ENCODE results near the gene CCDC43. TPM values are rescaled to one million over a fixed set of nuclear protein-coding genes. Genes with fewer than 3 reads are reported as not detected.

Gene CCDC43
- total and polyA plus RNA-seq, 2 donors (not counting 3 experiments of a cell fraction or from before 2014, with no cell fraction given), result 5.9 to 31.7 TPM

DNA sequence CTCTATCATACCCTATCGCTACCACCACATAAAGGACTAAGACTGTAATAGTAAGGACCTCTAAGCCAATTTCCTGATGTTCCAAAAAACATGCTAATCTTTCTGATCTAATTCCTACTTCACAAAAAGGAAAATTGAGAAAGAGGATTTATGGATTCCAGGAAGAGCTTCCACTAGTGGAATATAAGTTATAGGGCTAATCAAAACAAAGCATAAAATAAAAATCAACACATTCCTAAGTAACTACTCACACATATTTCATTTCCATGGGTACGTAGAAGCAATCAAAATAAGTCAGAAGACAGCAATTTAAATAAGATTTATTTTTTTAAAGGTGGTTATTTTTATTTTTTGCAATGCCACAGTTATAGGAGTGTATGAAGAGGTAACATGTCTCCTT is 12.4 kb downstream of the CCDC43 start:
- H3K27me3 ChIP-seq (ENCODE audit: control insufficient read depth in 2 of 2, insufficient read depth in 2 of 2, low read length in 2 of 2), result no peaks in the 10 kb centered on the region
- dilution Hi-C loops (cut with MboI; ENCODE audit: extremely low pct_ligation_motif_present, low sequenced_read_pairs), result no loop called here
- no peaks in the 10 kb centered on the region for H4K20me1 ChIP-seq (replicated peaks; ENCODE audit: control insufficient read depth, extremely low read depth, insufficient read depth, low read length)
- no peaks in the 10 kb centered on the region for H3K9me3 ChIP-seq (replicated peaks; ENCODE audit: control insufficient read depth, insufficient read depth, low read length)
- peaks cover 14% of the 10 kb centered on the region for H3K4me1 ChIP-seq (ENCODE audit: control insufficient read depth, extremely low read depth, insufficient read depth, low read length)
- peak overlapping the region; percentile 63 for H3K27ac ChIP-seq (ENCODE audit: insufficient read depth, low read depth, low read length)
- H2AFZ ChIP-seq (ENCODE audit: low read depth, low read length), result no peak overlapping the region
- FAIRE-seq (peak; percentile 31), DNase-seq (ENCODE audit: low read depth, low spot score) (peak; percentile 74)
- no TSS peak for BruUV-seq (replicated peaks)
- H3K79me2 ChIP-seq (ENCODE audit: control insufficient read depth, insufficient read depth, low read length), result no peaks in the 10 kb centered on the region
- peak overlapping the region; percentile 39 for H3K9ac ChIP-seq (replicated peaks; ENCODE audit: extremely low read depth, insufficient read depth, low read length)
- H3K36me3 ChIP-seq (ENCODE audit: control insufficient read depth in 2 of 2, extremely low read depth in 1 of 2, insufficient read depth in 2 of 2, low read length in 2 of 2), result peaks cover 4 to 7% of the 10 kb centered on the region in 2 experiments
- peak overlapping the region; percentile 63 for H3K4me2 ChIP-seq (ENCODE audit: insufficient read depth, low read length)
- no peaks in the 10 kb centered on the region for H3K9me1 ChIP-seq (replicated peaks; ENCODE audit: control insufficient read depth, extremely low read depth, insufficient read depth, low read length)
- H3K4me3 ChIP-seq (replicated peaks in 1 of 3; ENCODE audit: insufficient read depth in 1 of 3, low read depth in 1 of 3, low read length in 3 of 3), result no peak overlapping the region
- TF ChIP-seq JUN (IDR thresholded peaks at IDR 0.05; ENCODE audit: borderline replicate concordance, insufficient read depth, insufficient read length, low read depth), result peak; percentile 37
- TF ChIP-seq FOS (IDR thresholded peaks at IDR 0.05; ENCODE audit: borderline replicate concordance, insufficient read depth, low read length), result no peak
- TF ChIP-seq GATA2 (IDR thresholded peaks at IDR 0.05; ENCODE audit: insufficient read depth, insufficient read length, low read depth, low read length), result peak; percentile 39
- intact Hi-C loops (cut with micrococcal nuclease), result no loop called here
- ChIA-PET POLR2A (no interaction called here), CTCF (interaction anchor here (0.9 to 2.5 kb wide), 7 partner anchors 11 to 154 kb away, joined by 3 to 6 read pairs (median 4); partner anchors contain the start of gene FZD2)

DNA sequence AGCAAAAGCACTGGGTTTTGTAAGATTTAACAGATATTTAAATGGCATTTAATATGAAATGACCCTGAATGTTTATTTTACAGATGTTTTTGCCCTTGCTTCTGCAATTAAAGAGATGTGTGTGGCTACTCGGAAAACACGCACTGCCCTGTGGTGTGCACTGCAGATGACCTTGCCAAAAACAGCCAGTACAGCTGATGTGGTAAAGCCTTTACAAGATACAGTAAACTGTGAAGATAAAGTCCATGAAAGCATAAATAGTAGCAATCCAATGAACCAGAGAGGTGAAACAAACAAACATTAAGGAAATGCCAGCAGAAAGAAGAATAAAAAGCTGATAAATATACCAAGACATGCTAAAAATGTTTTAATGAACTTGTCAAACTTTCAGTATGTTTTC is 15.7 kb downstream of the CCDC43 start:
- Histone ChIP-seq H3K4me3 (replicated peaks in 1 of 3; ENCODE audit: insufficient read depth in 1 of 3, low read depth in 1 of 3, low read length in 3 of 3) (no peak overlapping the region), H3K4me1 (ENCODE audit: control insufficient read depth, extremely low read depth, insufficient read depth, low read length) (peaks cover 14% of the 10 kb centered on the region), H3K36me3 (ENCODE audit: control insufficient read depth in 2 of 2, extremely low read depth in 1 of 2, insufficient read depth in 2 of 2, low read length in 2 of 2) (peaks cover 0 to 3% of the 10 kb centered on the region in 2 experiments), H3K27me3 (ENCODE audit: control insufficient read depth in 2 of 2, insufficient read depth in 2 of 2, low read length in 2 of 2) (no peaks in the 10 kb centered on the region), H4K20me1 (replicated peaks; ENCODE audit: control insufficient read depth, extremely low read depth, insufficient read depth, low read length) (no peaks in the 10 kb centered on the region), H3K4me2 (ENCODE audit: insufficient read depth, low read length) (no peak overlapping the region), H3K27ac (ENCODE audit: insufficient read depth, low read depth, low read length) (no peak overlapping the region), H3K79me2 (ENCODE audit: control insufficient read depth, insufficient read depth, low read length) (no peaks in the 10 kb centered on the region), H3K9me1 (replicated peaks; ENCODE audit: control insufficient read depth, extremely low read depth, insufficient read depth, low read length) (no peaks in the 10 kb centered on the region), H3K9me3 (replicated peaks; ENCODE audit: control insufficient read depth, insufficient read depth, low read length) (no peaks in the 10 kb centered on the region), H3K9ac (replicated peaks; ENCODE audit: extremely low read depth, insufficient read depth, low read length) (no peak overlapping the region), H2AFZ (ENCODE audit: low read depth, low read length) (no peak overlapping the region)
- intact Hi-C loops (cut with micrococcal nuclease), result loop anchor here (5.0 kb wide), 1 partner anchor 92 kb away; no protein-coding TSS in a partner anchor
- no peak for FAIRE-seq
- DNase-seq (ENCODE audit: low read depth, low spot score), result no peak
- POLR2A ChIA-PET, result no interaction called here
- dilution Hi-C loops (cut with MboI; ENCODE audit: extremely low pct_ligation_motif_present, low sequenced_read_pairs), result no loop called here
- no TSS peak for BruUV-seq (replicated peaks)
- CTCF ChIA-PET, result no interaction called here
- TF ChIP-seq POLR2AphosphoS5 (IDR thresholded peaks at IDR 0.05; ENCODE audit: insufficient read depth, low read depth, low read length), result no peak
- no peak for TF ChIP-seq MYC (IDR thresholded peaks at IDR 0.05; ENCODE audit: low read depth, low read length)
- no peak for TF ChIP-seq MAX (IDR thresholded peaks at IDR 0.05; ENCODE audit: insufficient read depth, insufficient read length)
- no peak for TF ChIP-seq EZH2 (IDR thresholded peaks at IDR 0.05; ENCODE audit: borderline replicate concordance, low read depth, low read length, severe bottlenecking)
- no peak for TF ChIP-seq POLR2A (IDR thresholded peaks at IDR 0.05; ENCODE audit: low read depth, low read length)
- TF ChIP-seq JUN (IDR thresholded peaks at IDR 0.05; ENCODE audit: borderline replicate concordance, insufficient read depth, insufficient read length, low read depth), result no peak
- TF ChIP-seq GATA2 (IDR thresholded peaks at IDR 0.05; ENCODE audit: insufficient read depth, insufficient read length, low read depth, low read length), result no peak
- TF ChIP-seq FOS (IDR thresholded peaks at IDR 0.05; ENCODE audit: borderline replicate concordance, insufficient read depth, low read length), result no peak
- TF ChIP-seq CTCF (IDR thresholded peaks at IDR 0.05; ENCODE audit: extremely low read depth in 1 of 2, insufficient read depth in 1 of 2, low read depth in 1 of 2, low read length in 2 of 2), result no peak

All from endothelial cell of umbilical vein (primary cell).